HepG2 (cell line): ENCODE measurements around the gene AURKA. TPM values are rescaled to one million over a fixed set of nuclear protein-coding genes. Genes with fewer than 3 reads are reported as not detected.
"Not testable (repeated sequence)": the region's sequence is repeated elsewhere in the genome, so short reads cannot be mapped to it uniquely, and the experiment has no call there.

Source experiments
- ATAC-seq: fragments of 200-7000 bp; cut with Tn5 transposase; 3 replicates; pipeline ENCODE4 v1.9.1; 2020; ENCODE audit warnings: mild to moderate bottlenecking, moderate library complexity
- BruUV-seq: library from RNA; stranded (reverse); fragments of 400-500 nt; replicated peaks from 2 replicates; lab custom pipeline; 2021; lab: Mats Ljungman, UMichigan
- CTCF ChIA-PET: fragments of 300-600 bp; formaldehyde crosslinking; extraction: SDS; loops from one replicate; lab custom pipeline; 2021; ENCODE audit warnings: low total read pairs, inconsistent platforms, low intra/inter-chr PET ratio; lab: Yijun Ruan, JAX
- POLR2A ChIA-PET: fragments of 350-600 bp; sonication (Branson Sonifier 250); formaldehyde crosslinking; loops from one replicate; lab custom pipeline; 2020; ENCODE audit warnings: antibody characterized with exemption, inconsistent platforms; lab: Yijun Ruan, JAX
- DNase-seq: peaks from one replicate; pipeline ENCODE4 v3.0.0-alpha.2; 2015; ENCODE audit warnings: low spot score
- FAIRE-seq: peaks from 3 replicates; lab custom pipeline; 2011; peaks lifted over from hg19 to GRCh38; lab: Jason Lieb, UNC
- H2AFZ ChIP-seq: one replicate; pipeline ENCODE4 v1.6.1; 2011; ENCODE audit warnings: low read length, inconsistent platforms
- H3K27ac ChIP-seq: fragments of 300-600 bp; 3 replicates; pipeline ENCODE4 v1.8.0; 2011; ENCODE audit warnings: mixed run types, mild to moderate bottlenecking, mixed read lengths, low read length, inconsistent platforms; ENCODE audit not compliant: insufficient read depth; ENCODE audit errors: extremely low read length
- H3K27me3 ChIP-seq, 2 experiments: fragments of 200-600 bp in 1 of 2; 2 replicates in 1 of 2; 3 replicates in 1 of 2; pipeline versions ENCODE4 v1.6.0 to v1.8.0; 2011; ENCODE audit warnings: low read length in 2 of 2, mild to moderate bottlenecking in 2 of 2, moderate library complexity in 2 of 2, inconsistent platforms in 1 of 2; ENCODE audit not compliant: insufficient read depth in 2 of 2, control insufficient read depth in 1 of 2
- H3K36me3 ChIP-seq, 2 experiments: fragments of 200-600 bp in 1 of 2; replicated peaks in 1 of 2; 2 replicates in 1 of 2; 3 replicates in 1 of 2; pipeline versions ENCODE4 v1.5.1 to v1.8.0; 2011; ENCODE audit warnings: low read length in 2 of 2, inconsistent platforms in 1 of 2; ENCODE audit not compliant: insufficient read depth in 2 of 2, control insufficient read depth in 1 of 2
- H3K4me1 ChIP-seq: 2 replicates; pipeline ENCODE4 v1.5.1; 2012; ENCODE audit warnings: low read length, inconsistent platforms; ENCODE audit not compliant: insufficient read depth
- H3K4me2 ChIP-seq: 2 replicates; pipeline ENCODE4 v1.6.0; 2011; ENCODE audit warnings: low read depth, low read length, inconsistent platforms
- H3K4me3 ChIP-seq, 3 experiments: fragments of 200-600 bp in 1 of 3; sonication (generic), shearing (Covaris generic) in 1 of 3; replicated peaks in 1 of 3; 2 replicates each; pipeline ENCODE4 v1.5.1; 2011 to 2016; ENCODE audit warnings: low read length in 3 of 3, inconsistent platforms in 2 of 3, low read depth in 2 of 3, mild to moderate bottlenecking in 2 of 3, control low read depth in 1 of 3, mixed read lengths in 1 of 3; ENCODE audit not compliant: insufficient read depth in 1 of 3
- H3K79me2 ChIP-seq: one replicate; pipeline ENCODE4 v1.6.1; 2011; ENCODE audit warnings: low read length, inconsistent platforms; ENCODE audit not compliant: insufficient read depth
- H3K9ac ChIP-seq: 2 replicates; pipeline ENCODE4 v1.6.0; 2011; ENCODE audit warnings: mild to moderate bottlenecking, low read depth, low read length, inconsistent platforms; ENCODE audit not compliant: insufficient read depth
- H3K9me3 ChIP-seq: 2 replicates; pipeline ENCODE4 v1.5.1; 2012; ENCODE audit warnings: mild to moderate bottlenecking, low read length
- H4K20me1 ChIP-seq: 2 replicates; pipeline ENCODE4 v1.6.0; 2011; ENCODE audit warnings: inconsistent platforms, mild to moderate bottlenecking, low read length, moderate library complexity; ENCODE audit not compliant: insufficient read depth
- ZNF777 ChIP-seq: sonication (generic); formaldehyde crosslinking; IDR thresholded peaks from 2 replicates; pipeline ENCODE4 v1.4.0; 2020; ENCODE audit warnings: missing genetic modification reagents
- ZSCAN21 ChIP-seq: sonication (generic); formaldehyde crosslinking; IDR thresholded peaks from 2 replicates; pipeline ENCODE4 v1.8.0; 2022; ENCODE audit warnings: mild to moderate bottlenecking, missing genetic modification reagents, moderate library complexity, borderline replicate concordance
- WGBS: methylation state at CpG from one replicate; pipeline ENCODE4 v1.1.6; 2017; ENCODE audit warnings: low lambda C conversion rate; 5-methylcytosine and 5-hydroxymethylcytosine counted together
- in situ Hi-C: cut with HindIII; loops from 2 replicates; pipeline ENCODE4 v1.10.0; 2017; ENCODE audit warnings: low pct_unique_long_range_greater_than_20kb; ENCODE audit not compliant: extremely low pct_ligation_motif_present
- intact Hi-C: fragments of 100-400 bp; cut with micrococcal nuclease; formaldehyde crosslinking; loops from one replicate; pipeline ENCODE4 v1.10.0; 2022; ENCODE audit not compliant: unreplicated experiment
- polyA plus RNA-seq, 8 experiments: library from polyadenylated mRNA; depleted of rRNA in 3 of 8; stranded (reverse) in 7 of 8; unstranded in 1 of 8; fragments of >200 nt; fragmentation: Illumina TruSeq in 4 of 8; extraction: Trizol in 4 of 8; gene quantifications; 2 replicates each; pipeline versions ENCODE4 v1.2.1 to v1.2.3, GENCODE V29; 2011 to 2016; ENCODE audit warnings: low read depth in 4 of 8, missing spikeins in 1 of 8, mixed read lengths in 1 of 8; ENCODE audit not compliant: insufficient read depth in 1 of 8
- total RNA-seq, 5 experiments: library from RNA; depleted of rRNA; stranded (reverse); fragments of >200 nt; fragmentation: Illumina TruSeq; extraction: Trizol; gene quantifications; 2 replicates each; pipeline ENCODE4 v1.2.3, GENCODE V29; 2016; ENCODE audit warnings: low read depth in 1 of 5
- TF ChIP-seq, protein P1 (sequence below): sonication (generic); formaldehyde crosslinking; IDR thresholded peaks from 2 replicates; pipeline ENCODE4 v1.4.0; 2020; ENCODE audit warnings: missing genetic modification reagents, mild to moderate bottlenecking, borderline replicate concordance
- TF ChIP-seq, protein P2 (sequence below): sonication (generic); formaldehyde crosslinking; IDR thresholded peaks from 2 replicates; pipeline ENCODE4 v1.5.0; 2020; ENCODE audit warnings: mild to moderate bottlenecking, missing genetic modification reagents
- TF ChIP-seq, protein P3 (sequence below): sonication (generic); formaldehyde crosslinking; IDR thresholded peaks from 2 replicates; pipeline ENCODE4 v1.4.0; 2020; ENCODE audit warnings: mild to moderate bottlenecking, missing genetic modification reagents

Gene AURKA
- total and polyA plus RNA-seq, 2 of the 13 experiments (the other 11 are each of a cell fraction or from before 2014, with no cell fraction given): 96.4 to 224 TPM

DNA sequence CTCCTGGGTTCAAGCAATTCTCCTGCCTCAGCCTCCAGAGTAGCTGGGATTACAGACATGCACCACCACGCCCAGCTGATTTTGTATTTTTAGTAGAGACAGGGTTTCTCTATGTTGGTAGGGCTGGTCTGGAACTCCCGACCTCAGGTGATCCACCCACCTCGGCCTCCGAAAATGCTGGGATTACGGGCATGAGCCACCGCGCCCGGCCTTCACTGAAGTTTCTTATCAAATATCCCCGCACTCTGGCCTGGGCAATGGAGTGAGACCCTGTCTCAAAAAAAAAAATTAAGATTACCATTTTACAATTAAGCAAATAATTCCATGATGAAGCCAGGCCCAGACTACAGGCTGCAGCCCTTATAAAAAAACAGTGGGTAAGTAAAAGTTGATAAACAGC is 1.6 kb downstream of the AURKA start:
- Histone ChIP-seq H3K4me3 (peak overlapping the region; percentile 90 to 94 (median 92); a peak in 5 of 6 replicates), H3K36me3 (peaks cover 13 to 42% of the 10 kb centered on the region in 2 experiments), H3K9ac (peak overlapping the region; percentile 93), H3K27ac (peak overlapping the region; percentile 88), H3K79me2 (peaks cover 87% of the 10 kb centered on the region), H3K4me1 (peaks cover 69% of the 10 kb centered on the region), H3K4me2 (peak overlapping the region; percentile 82)
- ATAC-seq, FAIRE-seq, POLR2A ChIA-PET, CTCF ChIA-PET, H3K27me3 ChIP-seq, in situ Hi-C loops, H3K9me3 ChIP-seq, BruUV-seq, intact Hi-C loops, DNase-seq, H4K20me1 ChIP-seq, H2AFZ ChIP-seq: not testable (repeated sequence)
- 89% methylated on average over 9 of the region's 9 CpGs for WGBS
- TF ChIP-seq, protein P1, sequence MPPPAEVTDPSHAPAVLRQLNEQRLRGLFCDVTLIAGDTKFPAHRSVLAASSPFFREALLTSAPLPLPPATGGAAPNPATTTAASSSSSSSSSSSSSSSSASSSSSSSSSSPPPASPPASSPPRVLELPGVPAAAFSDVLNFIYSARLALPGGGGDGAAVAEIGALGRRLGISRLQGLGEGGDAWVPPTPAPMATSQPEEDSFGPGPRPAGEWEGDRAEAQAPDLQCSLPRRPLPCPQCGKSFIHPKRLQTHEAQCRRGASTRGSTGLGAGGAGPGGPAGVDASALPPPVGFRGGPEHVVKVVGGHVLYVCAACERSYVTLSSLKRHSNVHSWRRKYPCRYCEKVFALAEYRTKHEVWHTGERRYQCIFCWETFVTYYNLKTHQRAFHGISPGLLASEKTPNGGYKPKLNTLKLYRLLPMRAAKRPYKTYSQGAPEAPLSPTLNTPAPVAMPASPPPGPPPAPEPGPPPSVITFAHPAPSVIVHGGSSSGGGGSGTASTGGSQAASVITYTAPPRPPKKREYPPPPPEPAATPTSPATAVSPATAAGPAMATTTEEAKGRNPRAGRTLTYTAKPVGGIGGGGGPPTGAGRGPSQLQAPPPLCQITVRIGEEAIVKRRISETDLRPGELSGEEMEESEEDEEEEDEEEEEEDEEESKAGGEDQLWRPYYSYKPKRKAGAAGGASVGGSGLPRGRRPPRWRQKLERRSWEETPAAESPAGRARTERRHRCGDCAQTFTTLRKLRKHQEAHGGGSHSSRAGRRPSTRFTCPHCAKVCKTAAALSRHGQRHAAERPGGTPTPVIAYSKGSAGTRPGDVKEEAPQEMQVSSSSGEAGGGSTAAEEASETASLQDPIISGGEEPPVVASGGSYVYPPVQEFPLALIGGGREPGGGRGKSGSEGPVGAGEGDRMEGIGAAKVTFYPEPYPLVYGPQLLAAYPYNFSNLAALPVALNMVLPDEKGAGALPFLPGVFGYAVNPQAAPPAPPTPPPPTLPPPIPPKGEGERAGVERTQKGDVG: 0 out of 2 replicates have a peak, but pooled peaks have one; percentile 29
- TF ChIP-seq, protein P2, sequence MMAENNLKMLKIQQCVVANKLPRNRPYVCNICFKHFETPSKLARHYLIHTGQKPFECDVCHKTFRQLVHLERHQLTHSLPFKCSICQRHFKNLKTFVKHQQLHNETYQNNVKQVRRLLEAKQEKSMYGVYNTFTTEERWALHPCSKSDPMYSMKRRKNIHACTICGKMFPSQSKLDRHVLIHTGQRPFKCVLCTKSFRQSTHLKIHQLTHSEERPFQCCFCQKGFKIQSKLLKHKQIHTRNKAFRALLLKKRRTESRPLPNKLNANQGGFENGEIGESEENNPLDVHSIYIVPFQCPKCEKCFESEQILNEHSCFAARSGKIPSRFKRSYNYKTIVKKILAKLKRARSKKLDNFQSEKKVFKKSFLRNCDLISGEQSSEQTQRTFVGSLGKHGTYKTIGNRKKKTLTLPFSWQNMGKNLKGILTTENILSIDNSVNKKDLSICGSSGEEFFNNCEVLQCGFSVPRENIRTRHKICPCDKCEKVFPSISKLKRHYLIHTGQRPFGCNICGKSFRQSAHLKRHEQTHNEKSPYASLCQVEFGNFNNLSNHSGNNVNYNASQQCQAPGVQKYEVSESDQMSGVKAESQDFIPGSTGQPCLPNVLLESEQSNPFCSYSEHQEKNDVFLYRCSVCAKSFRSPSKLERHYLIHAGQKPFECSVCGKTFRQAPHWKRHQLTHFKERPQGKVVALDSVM (CRISPR knock-in tag): peak; percentile 78
- TF ChIP-seq, protein P3, sequence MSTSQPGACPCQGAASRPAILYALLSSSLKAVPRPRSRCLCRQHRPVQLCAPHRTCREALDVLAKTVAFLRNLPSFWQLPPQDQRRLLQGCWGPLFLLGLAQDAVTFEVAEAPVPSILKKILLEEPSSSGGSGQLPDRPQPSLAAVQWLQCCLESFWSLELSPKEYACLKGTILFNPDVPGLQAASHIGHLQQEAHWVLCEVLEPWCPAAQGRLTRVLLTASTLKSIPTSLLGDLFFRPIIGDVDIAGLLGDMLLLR (CRISPR knock-in tag): 0 out of 2 replicates have a peak, but pooled peaks have one; percentile 26
- TF ChIP-seq ZSCAN21 (CRISPR knock-in tag) (0 out of 2 replicates have a peak, but pooled peaks have one; percentile 17), ZNF777 (CRISPR knock-in tag) (0 out of 2 replicates have a peak, but pooled peaks have one; percentile 10)
